HG02623 (cell line): ENCODE results near the gene PTER.
A peak's percentile ranks its signal among the peaks of the same experiment; 100 is the strongest.

Source experiments
- ATAC-seq: cut with Tn5 transposase; IDR thresholded peaks from one replicate; pipeline ENCODE4 v1.9.1; 2021; ENCODE audit warnings: moderate library complexity; ENCODE audit not compliant: unreplicated experiment

PTER gene

GRCh38 chr10:16466001-16466400 lies 29.2 kb downstream of the PTER start:
- ATAC-seq: no peak

GRCh38 chr10:16470747-16471146 lies 33.9 kb downstream of the PTER start:
- no peak for ATAC-seq

- ATAC-seq: no peak
These were observed 36.0 kb downstream of the PTER start for GRCh38 chr10:16472828-16473227.

GRCh38 chr10:16477757-16478156 lies 40.9 kb downstream of the PTER start:
- no peak for ATAC-seq

- no peak for ATAC-seq
These were observed 42.0 kb downstream of the PTER start for GRCh38 chr10:16478801-16479200.

- no peak for ATAC-seq
These were observed 44.4 kb downstream of the PTER start for GRCh38 chr10:16481052-16481728.

- ATAC-seq: no peak
These were observed 46.6 kb downstream of the PTER start for GRCh38 chr10:16483241-16483917.

- no peak for ATAC-seq
These were observed 53.7 kb downstream of the PTER start for GRCh38 chr10:16490511-16490910.

GRCh38 chr10:16491933-16492332 lies 55.1 kb downstream of the PTER start:
- ATAC-seq: no peak

- ATAC-seq: no peak
These were observed 57.2 kb downstream of the PTER start for GRCh38 chr10:16493884-16494536.

GRCh38 chr10:16497911-16498310 lies 61.1 kb downstream of the PTER start:
- ATAC-seq: no peak

GRCh38 chr10:16505161-16505560 lies 68.4 kb downstream of the PTER start:
- ATAC-seq: no peak

GRCh38 chr10:16509996-16510395 lies 73.2 kb downstream of the PTER start:
- no peak for ATAC-seq

- no peak for ATAC-seq
These were observed 74.0 kb downstream of the PTER start for GRCh38 chr10:16510843-16511242.

- ATAC-seq: no peak
These were observed 82.0 kb downstream of the PTER start for GRCh38 chr10:16518822-16519221.

- no peak for ATAC-seq
These were observed 82.6 kb downstream of the PTER start for GRCh38 chr10:16519250-16519907.

- ATAC-seq: peak; percentile 30
These were observed 83.4 kb downstream of the PTER start for GRCh38 chr10:16519908-16520861.

GRCh38 chr10:16520900-16521299 lies 84.1 kb downstream of the PTER start:
- peak; percentile 44 for ATAC-seq

- ATAC-seq: peak; percentile 21
These were observed 84.7 kb downstream of the PTER start, which contains the start of gene C1QL3 for GRCh38 chr10:16521311-16522016. C1QL3 (minus strand) TSS chr10:16521879; CDS start chr10:16521065, 814 bp downstream.

- ATAC-seq: no peak
These were observed 90.6 kb downstream of the PTER start for GRCh38 chr10:16527452-16527851.
